Prostate gland (tissue), 2 donors: ENCODE data around the gene B3GNT5.

Source experiments
- CTCF ChIP-seq, 4 experiments: fragments of 200-600 bp in 2 of 4; fragments of 450-650 bp in 2 of 4; sonication (generic) in 2 of 4; IDR thresholded peaks; 1 replicate in 3 of 4; 2 replicates in 1 of 4; pipeline ENCODE4 v1.5.1; 2016 to 2019; ENCODE audit warnings: antibody characterized with exemption in 4 of 4, mild to moderate bottlenecking in 2 of 4, moderate library complexity in 2 of 4
- POLR2A ChIP-seq: fragments of 450-650 bp; IDR thresholded peaks from one replicate; pipeline ENCODE4 v1.6.1; 2016; ENCODE audit warnings: antibody characterized with exemption, mild to moderate bottlenecking
- POLR2AphosphoS5 ChIP-seq: sonication (generic); formaldehyde crosslinking; IDR thresholded peaks from one replicate; pipeline ENCODE4 v1.6.1; 2017; ENCODE audit warnings: antibody characterized with exemption

GRCh38 chr3:183230826-183231225 lies 22.2 kb upstream of the B3GNT5 start:
- TF ChIP-seq POLR2A (no peak), CTCF (IDR thresholded peaks at IDR 0.05) (no peak), POLR2AphosphoS5 (no peak)
